Breast epithelium (tissue), 4 donors: ENCODE measurements around the gene IGFBP7. TPM values are rescaled to one million over a fixed set of nuclear protein-coding genes. Genes with fewer than 3 reads are reported as not detected.

Experiments
- DNase-seq, 2 donors: peaks; one replicate each; pipeline ENCODE4 v3.0.0-alpha.2; 2019; ENCODE audit warnings: low spot score in 2 of 2
- H3K27ac ChIP-seq, 2 donors: fragments of 200-600 bp; sonication (generic) in 1 of 2; one replicate each; pipeline ENCODE4 v1.5.1; 2016 to 2019; ENCODE audit warnings: mild to moderate bottlenecking in 1 of 2
- H3K27me3 ChIP-seq, 2 donors: fragments of 200-600 bp; sonication (generic) in 1 of 2; one replicate each; pipeline versions ENCODE4 v1.5.1 to v1.6.0; 2017 to 2019; ENCODE audit warnings: control low read depth in 1 of 2, mild to moderate bottlenecking in 1 of 2
- H3K36me3 ChIP-seq: fragments of 200-600 bp; one replicate; pipeline ENCODE4 v1.5.1; 2019
- H3K4me1 ChIP-seq, 2 donors: fragments of 200-600 bp; sonication (generic); one replicate each; pipeline ENCODE4 v1.5.1; 2016 to 2019; ENCODE audit warnings: control low read depth in 1 of 2
- H3K4me3 ChIP-seq, 3 donors: fragments of 200-600 bp; sonication (generic); 1 replicate in 2 of 3; 2 replicates in 1 of 3; pipeline ENCODE4 v1.5.1; 2016 to 2019; ENCODE audit warnings: mild to moderate bottlenecking in 3 of 3, moderate library complexity in 2 of 3
- H3K9me3 ChIP-seq, 2 donors: fragments of 200-600 bp; sonication (generic) in 1 of 2; one replicate each; pipeline ENCODE4 v1.5.1; 2016 to 2019; ENCODE audit warnings: control low read depth in 1 of 2
- CTCF ChIP-seq, 3 donors: fragments of 450-650 bp; IDR thresholded peaks; one replicate each; pipeline ENCODE4 v1.5.1; 2016 to 2017; ENCODE audit warnings: antibody characterized with exemption in 3 of 3, mild to moderate bottlenecking in 3 of 3, moderate library complexity in 3 of 3
- POLR2A ChIP-seq: fragments of 450-650 bp; IDR thresholded peaks from one replicate; pipeline ENCODE4 v1.6.1; 2016; ENCODE audit warnings: antibody characterized with exemption, mild to moderate bottlenecking, moderate library complexity
- POLR2AphosphoS5 ChIP-seq, 3 donors: sonication (generic); formaldehyde crosslinking; IDR thresholded peaks; one replicate each; pipeline ENCODE4 v1.6.1; 2017; ENCODE audit warnings: antibody characterized with exemption in 3 of 3
- intact Hi-C: fragments of 100-400 bp; cut with DNase I; formaldehyde crosslinking; loops from one replicate; pipeline ENCODE4 v1.15.1; 2023; ENCODE audit warnings: low total_unique reads
- total RNA-seq, 3 donors: library from RNA; depleted of rRNA; stranded (reverse); fragments of >200 nt; gene quantifications; one replicate each; pipeline ENCODE4 v1.1.0, GENCODE V29; 2016

IGFBP7 gene
- total RNA-seq, 3 donors from 2014 or later: 205 to 769 (median 622) TPM

- Histone ChIP-seq H3K4me1 (no peaks in the 10 kb centered on the region), H3K27ac (no peak overlapping the region), H3K9me3 (no peaks in the 10 kb centered on the region), H3K4me3 (no peak overlapping the region), H3K27me3 (no peaks in the 10 kb centered on the region), H3K36me3 (no peaks in the 10 kb centered on the region)
- no peak for DNase-seq
- intact Hi-C loops: no loop called here
- TF ChIP-seq POLR2A (no peak), CTCF (IDR thresholded peaks at IDR 0.05) (no peak), POLR2AphosphoS5 (IDR thresholded peaks at IDR 0.05) (no peak)
Observed at GRCh38 chr4:57113870-57114269, 3.7 kb upstream of the IGFBP7 start.

GRCh38 chr4:57110640-57111511, 691 bp upstream of the IGFBP7 start:
- peak in 1 of 2 donors; percentile 24 for DNase-seq
- peak overlapping the region; percentile 68 to 94 for H3K27ac ChIP-seq
- no peaks in the 10 kb centered on the region for H3K4me1 ChIP-seq
- peak overlapping the region; percentile 74 to 95 (median 93) for H3K4me3 ChIP-seq
- no peaks in the 10 kb centered on the region for H3K9me3 ChIP-seq
- intact Hi-C loops: no loop called here
- no peaks in the 10 kb centered on the region for H3K27me3 ChIP-seq
- TF ChIP-seq POLR2AphosphoS5 (IDR thresholded peaks at IDR 0.05): no peak
- no peak for TF ChIP-seq POLR2A
- TF ChIP-seq CTCF (IDR thresholded peaks at IDR 0.05): no peak
- H3K36me3 ChIP-seq: no peaks in the 10 kb centered on the region

GRCh38 chr4:57109411-57109846, 756 bp downstream of the IGFBP7 start:
- peak overlapping the region; percentile 74 to 95 (median 93) for H3K4me3 ChIP-seq
- H3K27me3 ChIP-seq: no peaks in the 10 kb centered on the region
- no peaks in the 10 kb centered on the region for H3K9me3 ChIP-seq
- peak overlapping the region; percentile 68 to 94 for H3K27ac ChIP-seq
- no peaks in the 10 kb centered on the region for H3K4me1 ChIP-seq
- TF ChIP-seq POLR2AphosphoS5 (IDR thresholded peaks at IDR 0.05) (no peak), POLR2A (no peak), CTCF (IDR thresholded peaks at IDR 0.05) (no peak)
- no peaks in the 10 kb centered on the region for H3K36me3 ChIP-seq
- DNase-seq: no peak
- intact Hi-C loops: no loop called here

GRCh38 chr4:57106181-57106580, 4.0 kb downstream of the IGFBP7 start:
- no peak overlapping the region for H3K27ac ChIP-seq

More at GRCh38 chr4:57106181-57106580, 4.0 kb downstream of the IGFBP7 start:
- intact Hi-C loops: no loop called here
- TF ChIP-seq CTCF (IDR thresholded peaks at IDR 0.05) (no peak), POLR2A (no peak), POLR2AphosphoS5 (IDR thresholded peaks at IDR 0.05) (no peak)
- H3K36me3 ChIP-seq: no peaks in the 10 kb centered on the region
- H3K4me1 ChIP-seq: no peaks in the 10 kb centered on the region
- H3K27me3 ChIP-seq: no peaks in the 10 kb centered on the region
- no peaks in the 10 kb centered on the region for H3K9me3 ChIP-seq
- no peak for DNase-seq
- peak overlapping the region in 1 of 3 donors; percentile 95 for H3K4me3 ChIP-seq
